HEK293 (cell line): Measurements from ENCODE around the gene ADAMTSL5.

Experiments used
- BCL11B ChIP-seq: fragments of 450-650 bp; formaldehyde crosslinking; IDR thresholded peaks from 2 replicates; pipeline ENCODE4 v1.5.1; 2016; ENCODE audit warnings: low read depth, missing biosample characterization, missing genetic modification characterization
- KLF1 ChIP-seq: fragments of 450-650 bp; formaldehyde crosslinking; IDR thresholded peaks from 2 replicates; pipeline ENCODE4 v1.5.1; 2016; ENCODE audit warnings: missing biosample characterization, missing genetic modification characterization
- MYNN ChIP-seq: fragments of 450-650 bp; formaldehyde crosslinking; IDR thresholded peaks from 2 replicates; pipeline ENCODE4 v1.5.1; 2016; ENCODE audit warnings: missing biosample characterization, missing genetic modification characterization, borderline replicate concordance
- PATZ1 ChIP-seq: fragments of 450-650 bp; formaldehyde crosslinking; IDR thresholded peaks from 2 replicates; pipeline ENCODE4 v1.5.1; 2016; ENCODE audit warnings: missing biosample characterization, missing genetic modification characterization
- SCRT2 ChIP-seq: fragments of 450-650 bp; formaldehyde crosslinking; IDR thresholded peaks from 2 replicates; pipeline ENCODE4 v1.5.1; 2016; ENCODE audit warnings: missing biosample characterization, missing genetic modification characterization
- SETDB1 ChIP-seq: IDR thresholded peaks from one replicate; pipeline ENCODE4 v1.6.1; 2017; ENCODE audit warnings: mild to moderate bottlenecking, low read length, moderate library complexity, mixed read lengths; ENCODE audit not compliant: insufficient read length
- YY1 ChIP-seq: fragments of 450-650 bp; formaldehyde crosslinking; IDR thresholded peaks from 2 replicates; pipeline ENCODE4 v1.5.1; 2018; ENCODE audit warnings: missing biosample characterization, missing genetic modification characterization
- ZBTB17 ChIP-seq: fragments of 450-650 bp; formaldehyde crosslinking; IDR thresholded peaks from 2 replicates; pipeline ENCODE4 v1.5.1; 2016; ENCODE audit warnings: missing biosample characterization, missing genetic modification characterization
- ZNF140 ChIP-seq: fragments of 450-650 bp; formaldehyde crosslinking; IDR thresholded peaks from 2 replicates; pipeline ENCODE4 v1.5.1; 2016; ENCODE audit warnings: missing biosample characterization, missing genetic modification characterization
- ZNF157 ChIP-seq: fragments of 450-650 bp; formaldehyde crosslinking; IDR thresholded peaks from 2 replicates; pipeline ENCODE4 v1.5.1; 2016; ENCODE audit warnings: missing biosample characterization, missing genetic modification characterization
- ZNF16 ChIP-seq: fragments of 450-650 bp; formaldehyde crosslinking; IDR thresholded peaks from 2 replicates; pipeline ENCODE4 v1.5.1; 2016; ENCODE audit warnings: low read depth, missing biosample characterization, missing genetic modification characterization
- ZNF2 ChIP-seq: fragments of 450-650 bp; formaldehyde crosslinking; IDR thresholded peaks from 2 replicates; pipeline ENCODE4 v1.5.1; 2016; ENCODE audit warnings: missing biosample characterization, missing genetic modification characterization
- ZNF202 ChIP-seq: fragments of 450-650 bp; formaldehyde crosslinking; IDR thresholded peaks from 2 replicates; pipeline ENCODE4 v1.5.1; 2016; ENCODE audit warnings: missing biosample characterization, missing genetic modification characterization, borderline replicate concordance
- ZNF214 ChIP-seq: fragments of 450-650 bp; formaldehyde crosslinking; IDR thresholded peaks from 2 replicates; pipeline ENCODE4 v1.5.1; 2017; ENCODE audit warnings: missing biosample characterization, mild to moderate bottlenecking, missing genetic modification characterization, borderline replicate concordance
- ZNF274 ChIP-seq, 2 experiments: fragments of 200-500 bp in 1 of 2; fragments of 450-650 bp in 1 of 2; sonication (Bioruptor generic) in 1 of 2; formaldehyde crosslinking in 1 of 2; IDR thresholded peaks; 2 replicates each; pipeline versions ENCODE4 v1.5.1 to v1.6.1; 2014 to 2016; ENCODE audit warnings: borderline replicate concordance in 1 of 2, inconsistent platforms in 1 of 2, low read length in 1 of 2, missing biosample characterization in 1 of 2, missing genetic modification characterization in 1 of 2
- ZNF280D ChIP-seq: fragments of 450-650 bp; formaldehyde crosslinking; IDR thresholded peaks from 2 replicates; pipeline ENCODE4 v1.5.1; 2016; ENCODE audit warnings: missing biosample characterization, missing genetic modification characterization
- ZNF391 ChIP-seq: fragments of 450-650 bp; formaldehyde crosslinking; IDR thresholded peaks from 2 replicates; pipeline ENCODE4 v1.5.1; 2016; ENCODE audit warnings: low read depth, missing biosample characterization, missing genetic modification characterization, borderline replicate concordance
- ZNF426 ChIP-seq: fragments of 450-650 bp; formaldehyde crosslinking; IDR thresholded peaks from 2 replicates; pipeline ENCODE4 v1.5.1; 2017; ENCODE audit warnings: missing biosample characterization, missing genetic modification characterization, mild to moderate bottlenecking, inconsistent platforms, moderate library complexity
- ZNF518A ChIP-seq: fragments of 450-650 bp; formaldehyde crosslinking; conservative IDR thresholded peaks from 2 replicates; pipeline ENCODE4 v1.5.1; 2016; ENCODE audit warnings: low read depth, missing biosample characterization, missing genetic modification characterization
- ZNF561 ChIP-seq: fragments of 450-650 bp; IDR thresholded peaks from 2 replicates; pipeline ENCODE4 v1.5.1; 2018; ENCODE audit warnings: missing biosample characterization, missing genetic modification characterization, borderline replicate concordance
- ZNF658 ChIP-seq: fragments of 450-650 bp; formaldehyde crosslinking; IDR thresholded peaks from 2 replicates; pipeline ENCODE4; 2016; ENCODE audit warnings: missing biosample characterization, missing genetic modification characterization
- ZNF670 ChIP-seq: fragments of 450-650 bp; formaldehyde crosslinking; IDR thresholded peaks from 2 replicates; pipeline ENCODE4 v1.5.1; 2016; ENCODE audit warnings: missing biosample characterization, missing genetic modification characterization, low read depth
- ZNF692 ChIP-seq: fragments of 450-650 bp; formaldehyde crosslinking; IDR thresholded peaks from 2 replicates; pipeline ENCODE4 v1.5.1; 2016; ENCODE audit warnings: missing biosample characterization, missing genetic modification characterization
- ZNF792 ChIP-seq: fragments of 450-650 bp; formaldehyde crosslinking; IDR thresholded peaks from 2 replicates; pipeline ENCODE4 v1.5.1; 2016; ENCODE audit warnings: missing biosample characterization, missing genetic modification characterization
- ZNF843 ChIP-seq: fragments of 450-650 bp; formaldehyde crosslinking; IDR thresholded peaks from 2 replicates; pipeline ENCODE4 v1.5.1; 2016; ENCODE audit warnings: missing biosample characterization, missing genetic modification characterization
- ZSCAN5A ChIP-seq: fragments of 450-650 bp; formaldehyde crosslinking; IDR thresholded peaks from 2 replicates; pipeline ENCODE4 v1.5.1; 2016; ENCODE audit warnings: missing biosample characterization, missing genetic modification characterization

Gene ADAMTSL5

GRCh38 chr19:1482361-1483130 lies 30.3 kb downstream of the ADAMTSL5 start (continued):
- TF ChIP-seq ZNF274 (IDR thresholded peaks at IDR 0.05; ENCODE audit: low read length): no peak
- TF ChIP-seq ZNF274 (tag by site-specific recombination; IDR thresholded peaks at IDR 0.05; ENCODE audit: borderline replicate concordance): no peak
- TF ChIP-seq KLF1 (tag by site-specific recombination): peak; percentile 38; the same call in 1 of the 2 replicates
- peak; percentile 67; the same call in 1 of the 2 replicates for TF ChIP-seq ZNF2 (tag by site-specific recombination)
- TF ChIP-seq ZNF140: no peak
- TF ChIP-seq YY1 (tag by site-specific recombination): no peak
- TF ChIP-seq ZNF843 (tag by site-specific recombination): no peak
- TF ChIP-seq ZBTB17 (tag by site-specific recombination): no peak
- TF ChIP-seq ZNF561 (tag by site-specific recombination): no peak
- TF ChIP-seq MYNN (tag by site-specific recombination): no peak
- TF ChIP-seq ZNF426: no peak
- no peak for TF ChIP-seq ZNF518A
- no peak for TF ChIP-seq ZNF214 (tag by site-specific recombination)
- TF ChIP-seq ZNF670 (tag by site-specific recombination): no peak
- no peak for TF ChIP-seq ZNF202 (tag by site-specific recombination)
- no peak for TF ChIP-seq SCRT2 (tag by site-specific recombination)
- TF ChIP-seq PATZ1: 0 out of 2 replicates have a peak, but pooled peaks have one; percentile 15
- TF ChIP-seq ZNF658: no peak
- no peak for TF ChIP-seq ZNF391 (tag by site-specific recombination)
- no peak for TF ChIP-seq ZNF157 (tag by site-specific recombination)
- TF ChIP-seq ZNF16: no peak
- no peak for TF ChIP-seq SETDB1
- TF ChIP-seq ZNF792 (tag by site-specific recombination): no peak
- no peak for TF ChIP-seq BCL11B (tag by site-specific recombination)
- TF ChIP-seq ZSCAN5A: no peak; the same call in 1 of the 2 replicates
- TF ChIP-seq ZNF692: no peak
- TF ChIP-seq ZNF280D: no peak
